ENCODE results near the gene MYMX. TPM values are rescaled to one million over a fixed set of nuclear protein-coding genes. Genes with fewer than 3 reads are reported as not detected.

MYMX gene
- total and polyA plus RNA-seq, 2 of the 4 experiments (the other 2 are of a cell fraction): not detected

DNA sequence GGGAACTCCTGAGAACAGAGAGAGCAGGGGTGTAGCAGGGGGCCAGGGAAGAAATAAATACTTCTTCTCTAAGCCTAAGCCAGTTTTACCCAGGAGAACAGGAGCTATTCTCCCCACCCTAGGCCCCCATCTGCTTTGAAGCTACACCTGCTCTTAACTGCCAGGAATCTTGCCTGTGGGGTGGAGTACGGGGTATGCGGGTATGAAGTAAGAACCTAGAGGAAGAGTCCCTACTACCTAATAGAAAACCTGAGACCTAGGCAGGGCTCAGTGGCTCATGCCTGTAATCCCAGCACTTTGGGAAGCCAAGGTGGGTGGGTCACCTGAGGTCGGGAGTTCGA is 8.2 kb downstream of the MYMX start:
- Histone ChIP-seq H2BK5ac (ENCODE audit: low read depth, low read length, poor library complexity, severe bottlenecking) (no peak overlapping the region), H2BK120ac (ENCODE audit: low read depth, low read length) (no peak overlapping the region), H3K4me1 (ENCODE audit: control insufficient read depth, insufficient read depth, low read length) (peaks cover 16% of the 10 kb centered on the region), H3K9ac (ENCODE audit: low read depth, low read length) (no peak overlapping the region), H3K23ac (ENCODE audit: low read depth, low read length) (no peak overlapping the region), H2AK5ac (ENCODE audit: low read depth, low read length) (no peak overlapping the region), H2AFZ (replicated peaks; ENCODE audit: low read length, poor library complexity) (no peak overlapping the region), H2BK20ac (ENCODE audit: low read depth, low read length) (no peak overlapping the region), H3K4me2 (ENCODE audit: low read depth, low read length) (no peak overlapping the region), H3K27ac (ENCODE audit: insufficient read depth, low read length) (no peak overlapping the region), H2BK15ac (ENCODE audit: low read depth, low read length) (no peak overlapping the region), H2AK9ac (replicated peaks; ENCODE audit: low read depth, low read length, poor library complexity) (no peak overlapping the region), H3K4ac (ENCODE audit: low read depth, low read length) (no peak overlapping the region), H3K79me1 (ENCODE audit: low read depth in 1 of 2, low read length in 2 of 2) (peaks cover 0 to 8% of the 10 kb centered on the region in 2 experiments; a peak in 1 of 4 replicates), H3K4me3 (ENCODE audit: insufficient read depth, low read depth, low read length) (no peak overlapping the region), H4K5ac (ENCODE audit: low read depth, low read length) (no peak overlapping the region), H3K9me3 (ENCODE audit: control insufficient read depth, insufficient read depth, low read length) (no peaks in the 10 kb centered on the region), H3K36me3 (ENCODE audit: control insufficient read depth, insufficient read depth, low read length) (no peaks in the 10 kb centered on the region), H3K56ac (ENCODE audit: extremely low read depth, insufficient read depth, low read length) (no peak overlapping the region), H3K9me1 (ENCODE audit: insufficient read depth, low read length) (peaks cover 4% of the 10 kb centered on the region; the same call in 1 of the 2 replicates), H3K18ac (ENCODE audit: low read depth, low read length) (no peak overlapping the region), H4K91ac (ENCODE audit: insufficient read depth, low read depth, low read length) (no peak overlapping the region), H3K27me3 (ENCODE audit: control insufficient read depth, insufficient read depth, low read length) (no peaks in the 10 kb centered on the region), H4K20me1 (ENCODE audit: insufficient read depth, low read length) (no peaks in the 10 kb centered on the region), H3K14ac (replicated peaks; ENCODE audit: low read depth, low read length) (no peak overlapping the region), H4K8ac (ENCODE audit: low read depth in 2 of 2, low read length in 2 of 2) (no peak overlapping the region)
- in situ Hi-C loops (cut with MboI; ENCODE audit: low sequenced_read_pairs): no loop called here
- DNase-seq: no peak
- no peak for ATAC-seq (ENCODE audit: low read depth)
- ChIA-PET POLR2A (ENCODE audit: unreplicated experiment) (no interaction called here), CTCF (interaction anchor here (4.1 kb wide), 1 partner anchor 10 kb away, joined by 20 read pairs; no protein-coding TSS in a partner anchor)
- no TSS peak for BruUV-seq (replicated peaks)
- intact Hi-C loops (cut with micrococcal nuclease): no loop called here
- WGBS, 2 experiments (ENCODE audit: extremely low coverage in 2 of 2, insufficient read length in 1 of 2): no CpG with 5 or more reads among the region's 4 CpGs
- dilution Hi-C loops (cut with HindIII; ENCODE audit: low sequenced_read_pairs, unreplicated experiment): no loop called here
- no peak for TF ChIP-seq MAZ (IDR thresholded peaks at IDR 0.05; ENCODE audit: borderline replicate concordance, low read depth, low read length)
- TF ChIP-seq RFX5 (IDR thresholded peaks at IDR 0.05; ENCODE audit: low read depth, low read length): no peak
- no peak for TF ChIP-seq CHD1 (IDR thresholded peaks at IDR 0.05; ENCODE audit: low read depth, low read length)
- no peak for TF ChIP-seq RCOR1 (IDR thresholded peaks at IDR 0.05; ENCODE audit: insufficient replicate concordance, low read length)
- TF ChIP-seq BHLHE40 (IDR thresholded peaks at IDR 0.05; ENCODE audit: low read depth, low read length): no peak
- no peak for TF ChIP-seq FOS (IDR thresholded peaks at IDR 0.05; ENCODE audit: low read depth, low read length)
- no peak for TF ChIP-seq MXI1 (IDR thresholded peaks at IDR 0.05; ENCODE audit: borderline replicate concordance, low read depth, low read length)
- no peak for TF ChIP-seq MAFK (IDR thresholded peaks at IDR 0.05; ENCODE audit: low read depth, low read length)
- TF ChIP-seq, protein P1, sequence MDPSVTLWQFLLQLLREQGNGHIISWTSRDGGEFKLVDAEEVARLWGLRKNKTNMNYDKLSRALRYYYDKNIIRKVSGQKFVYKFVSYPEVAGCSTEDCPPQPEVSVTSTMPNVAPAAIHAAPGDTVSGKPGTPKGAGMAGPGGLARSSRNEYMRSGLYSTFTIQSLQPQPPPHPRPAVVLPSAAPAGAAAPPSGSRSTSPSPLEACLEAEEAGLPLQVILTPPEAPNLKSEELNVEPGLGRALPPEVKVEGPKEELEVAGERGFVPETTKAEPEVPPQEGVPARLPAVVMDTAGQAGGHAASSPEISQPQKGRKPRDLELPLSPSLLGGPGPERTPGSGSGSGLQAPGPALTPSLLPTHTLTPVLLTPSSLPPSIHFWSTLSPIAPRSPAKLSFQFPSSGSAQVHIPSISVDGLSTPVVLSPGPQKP (IDR thresholded peaks at IDR 0.05; ENCODE audit: borderline replicate concordance, low read depth, low read length): no peak
- no peak for TF ChIP-seq SMC3 (IDR thresholded peaks at IDR 0.05; ENCODE audit: low read depth, low read length)
- TF ChIP-seq, protein P2, sequence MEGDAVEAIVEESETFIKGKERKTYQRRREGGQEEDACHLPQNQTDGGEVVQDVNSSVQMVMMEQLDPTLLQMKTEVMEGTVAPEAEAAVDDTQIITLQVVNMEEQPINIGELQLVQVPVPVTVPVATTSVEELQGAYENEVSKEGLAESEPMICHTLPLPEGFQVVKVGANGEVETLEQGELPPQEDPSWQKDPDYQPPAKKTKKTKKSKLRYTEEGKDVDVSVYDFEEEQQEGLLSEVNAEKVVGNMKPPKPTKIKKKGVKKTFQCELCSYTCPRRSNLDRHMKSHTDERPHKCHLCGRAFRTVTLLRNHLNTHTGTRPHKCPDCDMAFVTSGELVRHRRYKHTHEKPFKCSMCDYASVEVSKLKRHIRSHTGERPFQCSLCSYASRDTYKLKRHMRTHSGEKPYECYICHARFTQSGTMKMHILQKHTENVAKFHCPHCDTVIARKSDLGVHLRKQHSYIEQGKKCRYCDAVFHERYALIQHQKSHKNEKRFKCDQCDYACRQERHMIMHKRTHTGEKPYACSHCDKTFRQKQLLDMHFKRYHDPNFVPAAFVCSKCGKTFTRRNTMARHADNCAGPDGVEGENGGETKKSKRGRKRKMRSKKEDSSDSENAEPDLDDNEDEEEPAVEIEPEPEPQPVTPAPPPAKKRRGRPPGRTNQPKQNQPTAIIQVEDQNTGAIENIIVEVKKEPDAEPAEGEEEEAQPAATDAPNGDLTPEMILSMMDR (conservative IDR thresholded peaks at IDR 0.05; ENCODE audit: low read depth, low read length): no peak
- no peak for TF ChIP-seq POLR2A (IDR thresholded peaks at IDR 0.05; ENCODE audit: low read depth, low read length)
- TF ChIP-seq NFE2L2 (IDR thresholded peaks at IDR 0.05; ENCODE audit: low read depth, low read length): no peak
- TF ChIP-seq, protein P3, sequence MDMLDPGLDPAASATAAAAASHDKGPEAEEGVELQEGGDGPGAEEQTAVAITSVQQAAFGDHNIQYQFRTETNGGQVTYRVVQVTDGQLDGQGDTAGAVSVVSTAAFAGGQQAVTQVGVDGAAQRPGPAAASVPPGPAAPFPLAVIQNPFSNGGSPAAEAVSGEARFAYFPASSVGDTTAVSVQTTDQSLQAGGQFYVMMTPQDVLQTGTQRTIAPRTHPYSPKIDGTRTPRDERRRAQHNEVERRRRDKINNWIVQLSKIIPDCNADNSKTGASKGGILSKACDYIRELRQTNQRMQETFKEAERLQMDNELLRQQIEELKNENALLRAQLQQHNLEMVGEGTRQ (IDR thresholded peaks at IDR 0.05; ENCODE audit: low read depth, low read length): no peak
- TF ChIP-seq CEBPB (IDR thresholded peaks at IDR 0.05; ENCODE audit: low read depth, low read length): no peak

Data from IMR-90 (cell line).